ENCODE measurements around the gene SLC25A3. TPM values are rescaled to one million over a fixed set of nuclear protein-coding genes. Genes with fewer than 3 reads are reported as not detected.
A peak's percentile ranks its signal among the peaks of the same experiment; 100 is the strongest.

SLC25A3 gene
- total and polyA plus RNA-seq, 2 of the 13 experiments (the other 11 are each of a cell fraction or from before 2014, with no cell fraction given) = 292 to 829 TPM

DNA sequence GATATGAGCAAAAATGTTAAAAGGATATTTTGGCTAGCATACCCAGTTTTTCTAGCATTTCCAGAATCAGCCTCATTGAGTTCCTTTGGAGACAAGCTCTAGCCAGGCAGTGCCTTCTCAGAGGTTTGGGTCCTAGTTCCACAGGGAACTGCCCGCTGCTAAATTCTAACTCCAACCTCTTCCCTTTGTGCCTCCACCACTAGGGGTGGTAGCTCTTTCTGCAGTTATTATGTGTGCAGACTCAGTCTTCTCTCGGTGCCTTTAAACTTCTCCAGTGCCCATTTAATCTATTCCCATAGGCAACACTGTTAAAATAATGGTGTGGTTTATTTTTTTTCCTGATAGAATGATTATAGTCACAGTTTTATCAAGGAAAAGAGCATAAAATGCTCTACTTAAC is 21.5 kb upstream of the SLC25A3 start (continued):
- TF ChIP-seq ZNF598 (CRISPR knock-in tag; IDR thresholded peaks at IDR 0.05; ENCODE audit: borderline replicate concordance) (no peak), MLLT10 (CRISPR knock-in tag; IDR thresholded peaks at IDR 0.05) (no peak), ZNF781 (CRISPR knock-in tag; IDR thresholded peaks at IDR 0.05; ENCODE audit: borderline replicate concordance, not compliant biosample characterization) (no peak), ZNF629 (CRISPR knock-in tag; conservative IDR thresholded peaks at IDR 0.05) (peak; percentile 76), HDAC6 (IDR thresholded peaks at IDR 0.05; ENCODE audit: low read depth, low read length) (no peak), ETV5 (CRISPR knock-in tag; IDR thresholded peaks at IDR 0.05; ENCODE audit: borderline replicate concordance) (no peak), SP4 (CRISPR knock-in tag; IDR thresholded peaks at IDR 0.05) (no peak)
- TF ChIP-seq, protein P1, sequence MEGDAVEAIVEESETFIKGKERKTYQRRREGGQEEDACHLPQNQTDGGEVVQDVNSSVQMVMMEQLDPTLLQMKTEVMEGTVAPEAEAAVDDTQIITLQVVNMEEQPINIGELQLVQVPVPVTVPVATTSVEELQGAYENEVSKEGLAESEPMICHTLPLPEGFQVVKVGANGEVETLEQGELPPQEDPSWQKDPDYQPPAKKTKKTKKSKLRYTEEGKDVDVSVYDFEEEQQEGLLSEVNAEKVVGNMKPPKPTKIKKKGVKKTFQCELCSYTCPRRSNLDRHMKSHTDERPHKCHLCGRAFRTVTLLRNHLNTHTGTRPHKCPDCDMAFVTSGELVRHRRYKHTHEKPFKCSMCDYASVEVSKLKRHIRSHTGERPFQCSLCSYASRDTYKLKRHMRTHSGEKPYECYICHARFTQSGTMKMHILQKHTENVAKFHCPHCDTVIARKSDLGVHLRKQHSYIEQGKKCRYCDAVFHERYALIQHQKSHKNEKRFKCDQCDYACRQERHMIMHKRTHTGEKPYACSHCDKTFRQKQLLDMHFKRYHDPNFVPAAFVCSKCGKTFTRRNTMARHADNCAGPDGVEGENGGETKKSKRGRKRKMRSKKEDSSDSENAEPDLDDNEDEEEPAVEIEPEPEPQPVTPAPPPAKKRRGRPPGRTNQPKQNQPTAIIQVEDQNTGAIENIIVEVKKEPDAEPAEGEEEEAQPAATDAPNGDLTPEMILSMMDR (CRISPR knock-in tag; IDR thresholded peaks at IDR 0.05) = peak; percentile 42
- TF ChIP-seq, protein P2, sequence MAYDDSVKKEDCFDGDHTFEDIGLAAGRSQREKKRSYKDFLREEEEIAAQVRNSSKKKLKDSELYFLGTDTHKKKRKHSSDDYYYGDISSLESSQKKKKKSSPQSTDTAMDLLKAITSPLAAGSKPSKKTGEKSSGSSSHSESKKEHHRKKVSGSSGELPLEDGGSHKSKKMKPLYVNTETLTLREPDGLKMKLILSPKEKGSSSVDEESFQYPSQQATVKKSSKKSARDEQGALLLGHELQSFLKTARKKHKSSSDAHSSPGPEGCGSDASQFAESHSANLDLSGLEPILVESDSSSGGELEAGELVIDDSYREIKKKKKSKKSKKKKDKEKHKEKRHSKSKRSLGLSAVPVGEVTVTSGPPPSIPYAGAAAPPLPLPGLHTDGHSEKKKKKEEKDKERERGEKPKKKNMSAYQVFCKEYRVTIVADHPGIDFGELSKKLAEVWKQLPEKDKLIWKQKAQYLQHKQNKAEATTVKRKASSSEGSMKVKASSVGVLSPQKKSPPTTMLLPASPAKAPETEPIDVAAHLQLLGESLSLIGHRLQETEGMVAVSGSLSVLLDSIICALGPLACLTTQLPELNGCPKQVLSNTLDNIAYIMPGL (CRISPR knock-in tag; IDR thresholded peaks at IDR 0.05; ENCODE audit: borderline replicate concordance in 1 of 2, low read depth in 1 of 2) = peak in 1 of 2 experiments; percentile 36; a peak in 1 of 4 replicates
- TF ChIP-seq, protein P3, sequence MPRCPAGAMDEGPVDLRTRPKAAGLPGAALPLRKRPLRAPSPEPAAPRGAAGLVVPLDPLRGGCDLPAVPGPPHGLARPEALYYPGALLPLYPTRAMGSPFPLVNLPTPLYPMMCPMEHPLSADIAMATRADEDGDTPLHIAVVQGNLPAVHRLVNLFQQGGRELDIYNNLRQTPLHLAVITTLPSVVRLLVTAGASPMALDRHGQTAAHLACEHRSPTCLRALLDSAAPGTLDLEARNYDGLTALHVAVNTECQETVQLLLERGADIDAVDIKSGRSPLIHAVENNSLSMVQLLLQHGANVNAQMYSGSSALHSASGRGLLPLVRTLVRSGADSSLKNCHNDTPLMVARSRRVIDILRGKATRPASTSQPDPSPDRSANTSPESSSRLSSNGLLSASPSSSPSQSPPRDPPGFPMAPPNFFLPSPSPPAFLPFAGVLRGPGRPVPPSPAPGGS (CRISPR knock-in tag; IDR thresholded peaks at IDR 0.05) = no peak
- TF ChIP-seq, protein P4, sequence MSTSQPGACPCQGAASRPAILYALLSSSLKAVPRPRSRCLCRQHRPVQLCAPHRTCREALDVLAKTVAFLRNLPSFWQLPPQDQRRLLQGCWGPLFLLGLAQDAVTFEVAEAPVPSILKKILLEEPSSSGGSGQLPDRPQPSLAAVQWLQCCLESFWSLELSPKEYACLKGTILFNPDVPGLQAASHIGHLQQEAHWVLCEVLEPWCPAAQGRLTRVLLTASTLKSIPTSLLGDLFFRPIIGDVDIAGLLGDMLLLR (CRISPR knock-in tag; IDR thresholded peaks at IDR 0.05) = no peak
- TF ChIP-seq, protein P5, sequence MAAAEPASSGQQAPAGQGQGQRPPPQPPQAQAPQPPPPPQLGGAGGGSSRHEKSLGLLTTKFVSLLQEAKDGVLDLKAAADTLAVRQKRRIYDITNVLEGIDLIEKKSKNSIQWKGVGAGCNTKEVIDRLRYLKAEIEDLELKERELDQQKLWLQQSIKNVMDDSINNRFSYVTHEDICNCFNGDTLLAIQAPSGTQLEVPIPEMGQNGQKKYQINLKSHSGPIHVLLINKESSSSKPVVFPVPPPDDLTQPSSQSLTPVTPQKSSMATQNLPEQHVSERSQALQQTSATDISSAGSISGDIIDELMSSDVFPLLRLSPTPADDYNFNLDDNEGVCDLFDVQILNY (CRISPR knock-in tag; conservative IDR thresholded peaks at IDR 0.05) = no peak

All from HepG2 (cell line).